Measurements from ENCODE around the gene IGF2.

GRCh38 chr11:2090172-2091111, 48.7 kb downstream of the IGF2 start:
- TF ChIP-seq CTCF (IDR thresholded peaks at IDR 0.05; ENCODE audit: poor library complexity, severe bottlenecking) (no peak), TAF1 (IDR thresholded peaks at IDR 0.05; ENCODE audit: low read depth) (no peak), POLR2AphosphoS5 (IDR thresholded peaks at IDR 0.05) (no peak), REST (IDR thresholded peaks at IDR 0.05; ENCODE audit: borderline replicate concordance) (no peak), EZH2 (IDR thresholded peaks at IDR 0.05; ENCODE audit: borderline replicate concordance, insufficient read depth, low read length, poor library complexity, severe bottlenecking) (no peak), MXI1 (conservative IDR thresholded peaks at IDR 0.05; ENCODE audit: poor library complexity, severe bottlenecking) (no peak)
